Fibroblast of pulmonary artery (primary cell): ENCODE results near the gene GP1BB.
"Not testable (repeated sequence)": the region's sequence is repeated elsewhere in the genome, so short reads cannot be mapped to it uniquely, and the experiment has no call there.

Source experiments
- DNase-seq: peaks from one replicate; pipeline ENCODE4 v3.0.0-alpha.2; 2010; ENCODE audit warnings: low read depth
- H3K4me3 ChIP-seq: replicated peaks from 2 replicates; pipeline ENCODE4 v1.5.1; 2011; ENCODE audit warnings: low read depth, mild to moderate bottlenecking, control low read depth, low read length, moderate library complexity
- TF ChIP-seq, protein P1 (sequence below): IDR thresholded peaks from 2 replicates; pipeline ENCODE4 v1.5.1; 2011; ENCODE audit warnings: mild to moderate bottlenecking, control low read depth, low read length, inconsistent platforms; ENCODE audit errors: missing control alignments

GP1BB gene

DNA sequence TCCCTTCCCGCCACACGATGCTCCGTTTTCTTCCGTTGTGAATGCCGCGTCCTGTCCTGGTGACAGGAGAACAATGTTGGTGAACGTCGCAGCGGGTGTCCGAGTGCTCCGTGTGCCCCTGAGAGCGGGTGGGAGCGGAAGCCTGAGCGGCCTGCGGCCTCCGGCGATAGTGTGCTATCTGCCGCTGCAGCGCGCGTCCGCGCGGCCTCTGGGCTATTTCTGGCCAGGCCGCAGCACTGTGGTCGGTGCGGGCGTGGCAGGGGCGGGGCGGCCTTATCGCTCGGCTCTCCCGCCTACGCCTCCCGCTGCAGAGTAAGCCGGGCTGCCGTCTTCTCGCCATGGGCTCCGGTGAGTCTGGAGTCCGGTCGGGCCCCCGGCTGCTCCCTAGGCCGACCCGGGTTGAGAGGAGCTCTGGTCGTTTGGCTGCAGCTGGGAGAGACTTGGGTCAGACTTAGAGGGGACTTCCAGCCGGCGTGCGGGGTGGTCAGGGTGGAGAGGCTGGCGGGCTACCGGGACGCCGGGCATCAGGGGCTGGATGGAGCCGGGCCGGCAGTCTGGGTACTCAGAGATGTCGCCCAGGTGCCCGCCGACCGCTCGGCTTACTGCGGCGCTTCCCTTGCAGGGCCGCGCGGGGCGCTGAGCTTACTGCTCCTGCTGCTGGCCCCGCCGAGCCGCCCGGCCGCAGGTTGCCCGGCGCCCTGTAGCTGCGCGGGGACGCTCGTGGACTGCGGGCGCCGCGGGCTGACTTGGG, at the start of gene GP1BB:
GP1BB (plus strand) TSS at position 308 of the 751 bp plus-strand sequence; CDS start at position 339, 31 bp downstream.
- TF ChIP-seq, protein P1, sequence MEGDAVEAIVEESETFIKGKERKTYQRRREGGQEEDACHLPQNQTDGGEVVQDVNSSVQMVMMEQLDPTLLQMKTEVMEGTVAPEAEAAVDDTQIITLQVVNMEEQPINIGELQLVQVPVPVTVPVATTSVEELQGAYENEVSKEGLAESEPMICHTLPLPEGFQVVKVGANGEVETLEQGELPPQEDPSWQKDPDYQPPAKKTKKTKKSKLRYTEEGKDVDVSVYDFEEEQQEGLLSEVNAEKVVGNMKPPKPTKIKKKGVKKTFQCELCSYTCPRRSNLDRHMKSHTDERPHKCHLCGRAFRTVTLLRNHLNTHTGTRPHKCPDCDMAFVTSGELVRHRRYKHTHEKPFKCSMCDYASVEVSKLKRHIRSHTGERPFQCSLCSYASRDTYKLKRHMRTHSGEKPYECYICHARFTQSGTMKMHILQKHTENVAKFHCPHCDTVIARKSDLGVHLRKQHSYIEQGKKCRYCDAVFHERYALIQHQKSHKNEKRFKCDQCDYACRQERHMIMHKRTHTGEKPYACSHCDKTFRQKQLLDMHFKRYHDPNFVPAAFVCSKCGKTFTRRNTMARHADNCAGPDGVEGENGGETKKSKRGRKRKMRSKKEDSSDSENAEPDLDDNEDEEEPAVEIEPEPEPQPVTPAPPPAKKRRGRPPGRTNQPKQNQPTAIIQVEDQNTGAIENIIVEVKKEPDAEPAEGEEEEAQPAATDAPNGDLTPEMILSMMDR = no peak
- DNase-seq = peak; percentile 20
- H3K4me3 ChIP-seq = no peak within 1 kb of the TSS

DNA sequence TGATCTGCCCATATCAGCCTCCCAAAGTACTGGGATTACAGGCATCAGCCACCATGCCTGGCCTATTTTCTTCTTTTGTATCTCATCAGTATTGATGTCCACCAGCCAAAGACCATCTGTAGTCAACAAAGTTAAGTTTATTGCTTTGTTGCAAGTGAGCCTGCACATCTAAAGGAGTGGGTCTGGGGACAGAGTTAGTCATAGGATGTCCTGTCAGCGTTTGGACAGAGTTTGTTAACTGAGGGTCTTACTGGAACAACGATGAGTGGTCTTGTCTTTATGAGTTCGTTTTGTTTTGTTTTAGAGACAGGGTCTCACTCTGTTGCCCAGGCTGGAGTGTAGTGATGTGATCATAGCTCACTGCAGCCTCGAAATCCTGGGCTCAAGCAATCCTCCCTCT, 49.7 kb upstream of the GP1BB start:
- DNase-seq = no peak
- TF ChIP-seq, protein P1 = no peak

DNA sequence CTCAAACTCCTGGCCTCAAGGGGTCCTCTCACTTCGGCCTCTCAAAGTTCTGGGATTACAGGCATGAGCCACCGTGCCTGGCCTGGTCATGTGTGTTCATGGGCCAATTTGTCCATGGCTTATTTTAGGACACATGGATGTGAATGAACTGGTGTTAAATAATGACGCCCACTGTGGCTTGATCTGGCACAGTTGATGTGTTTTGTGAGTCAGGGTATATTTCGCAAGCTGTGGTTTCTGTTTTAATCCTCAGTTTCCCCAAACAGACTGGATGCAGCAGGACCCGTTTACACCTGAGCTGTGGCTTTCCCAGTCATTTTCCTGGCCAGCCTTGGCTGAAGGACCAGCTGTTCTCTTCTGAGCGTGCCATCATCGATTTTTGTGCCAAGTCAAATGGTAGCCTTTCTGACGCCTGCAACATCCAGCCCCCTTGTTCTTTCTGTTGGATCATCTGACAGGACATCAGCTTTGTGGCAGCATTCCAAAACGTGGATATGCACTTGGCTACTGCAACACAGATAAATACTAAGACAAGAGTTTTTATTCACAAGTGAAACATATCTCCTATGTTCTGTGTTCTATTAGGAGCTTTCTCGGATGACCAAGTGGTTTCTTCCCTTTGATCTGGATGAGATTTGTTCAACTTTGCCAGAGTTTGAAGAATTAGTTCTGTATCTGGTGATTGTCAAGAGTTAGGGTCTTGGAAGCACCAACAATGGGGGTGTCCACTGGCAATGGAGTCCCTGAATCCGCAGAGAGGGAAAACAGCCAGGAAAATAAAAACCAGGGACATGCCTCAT, 49.0 kb upstream of the GP1BB start:
- no peak overlapping the region for H3K4me3 ChIP-seq
- TF ChIP-seq, protein P1 = no peak
- DNase-seq = peak; percentile 38

More for the DNA sequence above, 49.7 kb upstream of the GP1BB start:
- H3K4me3 ChIP-seq = no peak overlapping the region

DNA sequence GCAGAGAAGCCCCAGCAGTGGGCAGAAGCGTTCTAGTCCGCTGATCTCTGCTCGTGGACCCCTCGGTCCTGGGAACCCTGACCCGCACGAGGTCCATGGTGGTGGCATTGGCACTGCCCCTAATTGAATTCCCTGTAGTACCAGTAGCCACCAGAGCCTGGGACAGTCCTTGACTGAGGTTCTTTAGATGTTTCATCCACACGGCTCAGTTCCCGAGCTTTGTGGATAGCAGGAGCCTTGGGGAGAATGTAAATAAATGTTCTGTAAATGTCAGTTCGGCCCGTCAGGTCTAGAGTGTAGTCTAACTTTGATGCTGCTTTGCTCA, 48.4 kb upstream of the GP1BB start:
- TF ChIP-seq, protein P1 = no peak
- DNase-seq = no peak
- H3K4me3 ChIP-seq = no peak overlapping the region

DNA sequence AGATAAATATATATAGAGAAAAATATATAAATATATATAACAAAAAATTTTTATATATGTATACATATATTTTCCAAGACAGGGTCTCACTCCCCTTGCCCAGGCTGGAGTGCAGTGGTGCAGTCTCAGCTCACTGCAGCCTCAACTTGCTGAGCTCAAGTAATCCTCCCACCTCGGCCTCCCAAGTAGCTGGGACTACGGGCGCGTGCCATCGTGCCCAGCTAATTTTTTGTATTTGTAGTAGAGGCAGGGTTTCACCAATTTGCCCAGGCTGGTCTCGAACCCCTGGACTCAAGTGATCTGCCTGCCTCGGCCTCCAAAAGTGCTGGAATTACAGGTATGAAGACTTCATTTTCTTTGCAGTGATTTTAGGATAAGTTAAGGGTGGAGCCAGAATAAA, 47.9 kb upstream of the GP1BB start:
- DNase-seq = no peak
- H3K4me3 ChIP-seq = no peak overlapping the region
- TF ChIP-seq, protein P1 = no peak

DNA sequence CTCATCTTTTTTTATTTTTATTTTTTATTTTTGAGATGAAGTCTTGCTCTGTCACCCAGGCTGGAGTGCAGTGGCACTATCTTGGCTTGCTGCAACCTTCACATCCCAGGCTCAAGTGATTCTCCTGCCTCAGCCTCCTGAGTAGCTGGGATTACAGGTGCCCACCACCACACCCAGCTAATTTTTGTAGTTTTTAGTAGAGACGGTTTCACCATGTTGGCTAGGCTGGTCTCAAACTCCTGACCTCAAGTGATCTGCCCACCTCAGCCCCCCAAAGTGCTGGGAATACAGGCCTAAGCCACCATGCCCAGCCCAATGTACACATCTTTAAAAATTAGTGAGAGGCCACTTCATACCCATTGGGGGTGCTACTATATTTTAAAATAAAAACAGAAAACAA, 46.9 kb upstream of the GP1BB start:
- H3K4me3 ChIP-seq, DNase-seq: not testable (repeated sequence)

DNA sequence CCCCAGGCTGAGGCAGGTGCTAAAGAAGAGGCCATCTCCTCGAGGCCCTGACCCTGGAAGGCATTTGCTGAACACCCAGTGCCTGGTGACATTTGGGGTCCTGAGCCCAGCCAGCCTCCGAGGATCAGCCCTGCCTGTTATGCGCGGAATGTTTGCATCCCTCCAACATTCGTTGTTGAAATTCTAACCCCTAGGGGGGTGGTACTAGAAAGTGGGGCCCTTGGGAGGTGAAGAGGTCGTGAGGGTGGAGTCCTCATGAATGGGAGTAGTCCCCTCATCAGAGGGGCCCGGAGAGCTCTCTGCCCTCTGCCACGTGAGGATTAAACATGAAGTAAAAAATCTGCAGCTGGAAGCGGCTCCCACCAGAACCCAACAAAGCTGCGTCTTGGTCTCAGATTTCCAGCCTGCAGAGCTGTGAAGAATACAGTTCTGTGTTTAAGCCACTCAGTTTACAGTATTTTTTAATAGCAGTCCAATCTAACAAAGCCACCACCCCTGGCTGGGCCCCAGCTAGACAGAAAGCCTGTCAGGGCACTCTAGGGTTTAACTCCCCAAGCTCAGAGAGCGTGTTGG, 44.3 kb upstream of the GP1BB start:
- no peak overlapping the region for H3K4me3 ChIP-seq
- DNase-seq = no peak
- TF ChIP-seq, protein P1 = no peak
